ENCODE measurements around the gene TBC1D22B.

Gene TBC1D22B

GRCh38 chr6:37243816-37244370 is 13.7 kb upstream of the TBC1D22B start:
- Histone ChIP-seq H3K9ac (ENCODE audit: low read length) (no peak overlapping the region), H3K9me3 (ENCODE audit: insufficient read depth, low read length) (no peaks in the 10 kb centered on the region), H3K36me3 (ENCODE audit: low read length) (no peaks in the 10 kb centered on the region), H3K27ac (ENCODE audit: low read depth, low read length) (no peak overlapping the region), H4K20me1 (ENCODE audit: low read depth, low read length) (no peaks in the 10 kb centered on the region), H3K4me2 (ENCODE audit: low read depth, low read length, poor library complexity, severe bottlenecking) (no peak overlapping the region), H3K9me2 (replicated peaks; ENCODE audit: insufficient read depth, low read length) (no peaks in the 10 kb centered on the region), H3K27me3 (ENCODE audit: low read length) (no peaks in the 10 kb centered on the region), H3F3A (ENCODE audit: insufficient read depth) (no peaks in the 10 kb centered on the region), H2AFZ (ENCODE audit: low read depth, low read length, severe bottlenecking) (no peak overlapping the region), H3K4me3 (ENCODE audit: insufficient read depth, low read length, poor library complexity, severe bottlenecking) (no peak overlapping the region), H3K79me2 (ENCODE audit: insufficient read depth, low read length) (no peaks in the 10 kb centered on the region)
- TF ChIP-seq CTCF (IDR thresholded peaks at IDR 0.05; ENCODE audit: insufficient read depth, low read length, poor library complexity, severe bottlenecking) (no peak), EZH2phosphoT487 (conservative IDR thresholded peaks at IDR 0.05; ENCODE audit: low read length) (no peak)

GRCh38 chr6:37244430-37245310 is 12.9 kb upstream of the TBC1D22B start:
- Histone ChIP-seq H3F3A (ENCODE audit: insufficient read depth) (no peaks in the 10 kb centered on the region), H3K36me3 (ENCODE audit: low read length) (no peaks in the 10 kb centered on the region), H4K20me1 (ENCODE audit: low read depth, low read length) (no peaks in the 10 kb centered on the region), H3K9ac (ENCODE audit: low read length) (no peak overlapping the region), H3K9me2 (replicated peaks; ENCODE audit: insufficient read depth, low read length) (no peaks in the 10 kb centered on the region), H3K79me2 (ENCODE audit: insufficient read depth, low read length) (no peaks in the 10 kb centered on the region), H3K4me2 (ENCODE audit: low read depth, low read length, poor library complexity, severe bottlenecking) (no peak overlapping the region), H3K27ac (ENCODE audit: low read depth, low read length) (no peak overlapping the region), H3K9me3 (ENCODE audit: insufficient read depth, low read length) (no peaks in the 10 kb centered on the region), H2AFZ (ENCODE audit: low read depth, low read length, severe bottlenecking) (no peak overlapping the region), H3K27me3 (ENCODE audit: low read length) (no peaks in the 10 kb centered on the region), H3K4me3 (ENCODE audit: insufficient read depth, low read length, poor library complexity, severe bottlenecking) (no peak overlapping the region)
- no peak for TF ChIP-seq CTCF (IDR thresholded peaks at IDR 0.05; ENCODE audit: insufficient read depth, low read length, poor library complexity, severe bottlenecking)
- no peak for TF ChIP-seq EZH2phosphoT487 (conservative IDR thresholded peaks at IDR 0.05; ENCODE audit: low read length)

DNA sequence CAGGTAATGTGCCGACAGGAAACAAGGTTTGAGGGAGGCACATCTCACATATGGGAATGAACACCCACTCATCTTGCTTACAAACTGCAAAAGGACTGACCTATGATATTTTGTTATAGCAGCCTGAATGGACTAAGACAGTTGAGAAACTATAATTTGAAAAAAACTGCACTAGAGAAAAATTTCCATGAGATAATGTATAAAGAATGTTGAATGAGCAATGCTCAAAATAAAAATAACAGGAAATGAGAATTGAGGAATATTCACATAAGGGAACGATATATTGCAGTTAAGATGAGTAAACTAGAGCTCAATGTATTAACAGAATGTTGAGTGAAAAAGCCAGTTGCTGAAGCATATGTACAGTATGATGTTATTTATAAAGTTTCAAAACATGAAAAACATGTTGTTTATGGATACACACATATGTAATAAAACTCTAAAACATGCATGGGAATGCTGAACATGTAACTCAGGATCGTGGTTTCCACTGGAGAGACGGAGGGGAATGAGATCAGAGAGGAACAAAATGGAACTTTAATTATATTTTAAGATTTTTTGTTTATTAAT is 6.3 kb upstream of the TBC1D22B start:
- H3K4me3 ChIP-seq (ENCODE audit: insufficient read depth, low read length, poor library complexity, severe bottlenecking), result no peak overlapping the region
- H3K36me3 ChIP-seq (ENCODE audit: low read length), result no peaks in the 10 kb centered on the region
- H3K9me2 ChIP-seq (replicated peaks; ENCODE audit: insufficient read depth, low read length), result no peaks in the 10 kb centered on the region
- no peak overlapping the region for H3K9ac ChIP-seq (ENCODE audit: low read length)
- TF ChIP-seq CTCF (IDR thresholded peaks at IDR 0.05; ENCODE audit: insufficient read depth, low read length, poor library complexity, severe bottlenecking), result no peak
- no peak for TF ChIP-seq EZH2phosphoT487 (conservative IDR thresholded peaks at IDR 0.05; ENCODE audit: low read length)
- no peaks in the 10 kb centered on the region for H3K9me3 ChIP-seq (ENCODE audit: insufficient read depth, low read length)
- no peaks in the 10 kb centered on the region for H3F3A ChIP-seq (ENCODE audit: insufficient read depth)
- H3K27ac ChIP-seq (ENCODE audit: low read depth, low read length), result no peak overlapping the region
- no peak overlapping the region for H3K4me2 ChIP-seq (ENCODE audit: low read depth, low read length, poor library complexity, severe bottlenecking)
- no peaks in the 10 kb centered on the region for H3K79me2 ChIP-seq (ENCODE audit: insufficient read depth, low read length)
- no peak overlapping the region for H2AFZ ChIP-seq (ENCODE audit: low read depth, low read length, severe bottlenecking)
- H4K20me1 ChIP-seq (ENCODE audit: low read depth, low read length), result no peaks in the 10 kb centered on the region
- H3K27me3 ChIP-seq (ENCODE audit: low read length), result no peaks in the 10 kb centered on the region

All from SU-DHL-6 (cell line).